ENCODE data around the gene VWA3A. TPM values are rescaled to one million over a fixed set of nuclear protein-coding genes. Genes with fewer than 3 reads are reported as not detected.

Gene VWA3A
- polyA plus RNA-seq, 2 of the 4 experiments (the other 2 are of a cell fraction), result 0.17 TPM; not detected in 1

DNA sequence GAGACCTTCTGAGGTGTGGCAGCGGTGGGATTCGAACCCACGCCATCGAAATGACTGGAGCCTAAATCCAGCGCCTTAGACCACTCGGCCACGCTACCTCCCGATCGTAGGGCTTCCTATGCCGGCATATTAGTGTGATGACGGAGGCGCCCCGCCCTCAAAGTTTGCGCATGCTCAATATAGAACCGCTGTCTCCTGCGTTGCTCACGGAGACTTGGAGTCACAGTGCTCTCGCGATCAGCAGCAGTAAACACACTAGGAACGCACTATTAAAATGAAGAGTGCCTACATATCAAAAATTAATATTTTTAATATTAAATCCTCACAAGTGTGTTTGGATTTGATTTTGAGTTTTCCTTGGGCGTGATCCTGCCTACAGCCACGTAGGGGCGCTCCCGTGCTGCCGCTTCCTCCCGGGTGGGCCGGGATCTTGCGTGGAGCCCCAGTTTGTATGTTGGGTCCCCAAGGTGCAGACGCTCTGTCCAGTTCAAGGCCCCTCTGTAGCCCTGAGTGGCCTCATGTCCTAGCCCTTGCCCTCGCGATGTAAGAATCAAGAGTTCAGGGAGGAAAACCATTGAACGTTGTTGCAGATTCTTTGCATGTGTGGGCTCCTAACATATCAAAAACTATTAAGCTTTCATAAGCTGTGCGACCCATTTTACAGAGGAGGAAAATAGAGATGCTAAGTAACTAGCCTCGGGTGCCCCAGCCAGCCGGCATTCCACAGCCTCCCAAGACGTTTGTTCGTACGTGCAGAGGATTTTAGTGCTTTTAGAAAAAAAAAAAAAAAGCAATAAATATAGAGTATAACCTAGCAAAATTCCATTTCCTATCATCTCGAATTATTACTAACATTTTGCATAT lies 103.6 kb downstream of the VWA3A start:
- H3K9me3 ChIP-seq, result no peaks in the 10 kb centered on the region
- H3K27ac ChIP-seq, result peak overlapping the region; percentile 70 to 85
- ChIA-PET POLR2A (interaction anchor here (0.8 to 1.2 kb wide), 2 partner anchors 9 to 102 kb away, joined by 4 to 6 read pairs; no protein-coding TSS in a partner anchor), CTCF (interaction anchor here (0.7 to 24.4 kb wide), 9 partner anchors 12 to 1018 kb away, joined by 3 to 320 read pairs (median 3); partner anchors contain the start of genes EEF2K and POLR3E)
- WGBS (ENCODE audit: missing lambda C conversion rate), result 2% methylated on average over 39 of the region's 39 CpGs
- ATAC-seq (peak; percentile 40 to 55), DNase-seq (ENCODE audit: low read depth in 1 of 2, low spot score in 1 of 2) (peak; percentile 60 to 90), FAIRE-seq (no peak)
- H3K4me1 ChIP-seq, result peaks cover 22% of the 10 kb centered on the region
- H3K4me2 ChIP-seq, result peak overlapping the region; percentile 75
- peak overlapping the region; percentile 55 for H3K4me3 ChIP-seq
- TF ChIP-seq KDM1A (IDR thresholded peaks at IDR 0.05; ENCODE audit: low read depth) (peak; percentile 92), KDM5A (IDR thresholded peaks at IDR 0.05) (peak; percentile 83), ZC3H11A (IDR thresholded peaks at IDR 0.05) (no peak), HOXB13 (CRISPR knock-in tag; IDR thresholded peaks at IDR 0.05; ENCODE audit: low read depth) (no peak), RCOR1 (IDR thresholded peaks at IDR 0.05; ENCODE audit: low read depth, low read length) (peak; percentile 76; the same call in 1 of the 2 replicates), NR3C1 (IDR thresholded peaks at IDR 0.05) (no peak), HES2 (IDR thresholded peaks at IDR 0.05) (no peak), SREBF2 (IDR thresholded peaks at IDR 0.05) (peak; percentile 94), CEBPB (IDR thresholded peaks at IDR 0.05) (peak in 1 of 2 experiments; percentile 44; a peak in 1 of 4 replicates), PHF8 (IDR thresholded peaks at IDR 0.05; ENCODE audit: borderline replicate concordance, low read depth) (0 out of 2 replicates have a peak, but pooled peaks have one; percentile 24), ESRRA (IDR thresholded peaks at IDR 0.05; ENCODE audit: borderline replicate concordance, low read length) (no peak), CHD4 (IDR thresholded peaks at IDR 0.05; ENCODE audit: borderline replicate concordance) (peak; percentile 92), RNF2 (IDR thresholded peaks at IDR 0.05; ENCODE audit: borderline replicate concordance, low read depth) (no peak), GATA3 (IDR thresholded peaks at IDR 0.05; ENCODE audit: borderline replicate concordance) (peak; percentile 41; the same call in 1 of the 2 replicates), HOXB5 (CRISPR knock-in tag; IDR thresholded peaks at IDR 0.05) (no peak), ATOH8 (CRISPR knock-in tag; IDR thresholded peaks at IDR 0.05; ENCODE audit: low read depth) (no peak), RFX5 (IDR thresholded peaks at IDR 0.05) (no peak), ZFP36 (IDR thresholded peaks at IDR 0.05; ENCODE audit: borderline replicate concordance, partially characterized antibody) (no peak), ZSCAN20 (CRISPR knock-in tag; IDR thresholded peaks at IDR 0.05) (no peak), RAD21 (conservative IDR thresholded peaks at IDR 0.05 in 1 of 2, IDR thresholded peaks at IDR 0.05 in 1 of 2) (peak; percentile 86 to 88), JUNB (IDR thresholded peaks at IDR 0.05) (no peak), ZNF302 (CRISPR knock-in tag; IDR thresholded peaks at IDR 0.05) (no peak), CHD2 (IDR thresholded peaks at IDR 0.05; ENCODE audit: low read length, partially characterized antibody) (peak; percentile 74), SMC3 (IDR thresholded peaks at IDR 0.05) (peak; percentile 86), POLR2A (IDR thresholded peaks at IDR 0.05; ENCODE audit: low read length) (0 out of 2 replicates have a peak, but pooled peaks have one; percentile 13), MAZ (IDR thresholded peaks at IDR 0.05; ENCODE audit: borderline replicate concordance, low read depth, low read length) (peak; percentile 80; the same call in 1 of the 2 replicates), HOXA7 (CRISPR knock-in tag; IDR thresholded peaks at IDR 0.05) (no peak)
- TF ChIP-seq, protein P1, sequence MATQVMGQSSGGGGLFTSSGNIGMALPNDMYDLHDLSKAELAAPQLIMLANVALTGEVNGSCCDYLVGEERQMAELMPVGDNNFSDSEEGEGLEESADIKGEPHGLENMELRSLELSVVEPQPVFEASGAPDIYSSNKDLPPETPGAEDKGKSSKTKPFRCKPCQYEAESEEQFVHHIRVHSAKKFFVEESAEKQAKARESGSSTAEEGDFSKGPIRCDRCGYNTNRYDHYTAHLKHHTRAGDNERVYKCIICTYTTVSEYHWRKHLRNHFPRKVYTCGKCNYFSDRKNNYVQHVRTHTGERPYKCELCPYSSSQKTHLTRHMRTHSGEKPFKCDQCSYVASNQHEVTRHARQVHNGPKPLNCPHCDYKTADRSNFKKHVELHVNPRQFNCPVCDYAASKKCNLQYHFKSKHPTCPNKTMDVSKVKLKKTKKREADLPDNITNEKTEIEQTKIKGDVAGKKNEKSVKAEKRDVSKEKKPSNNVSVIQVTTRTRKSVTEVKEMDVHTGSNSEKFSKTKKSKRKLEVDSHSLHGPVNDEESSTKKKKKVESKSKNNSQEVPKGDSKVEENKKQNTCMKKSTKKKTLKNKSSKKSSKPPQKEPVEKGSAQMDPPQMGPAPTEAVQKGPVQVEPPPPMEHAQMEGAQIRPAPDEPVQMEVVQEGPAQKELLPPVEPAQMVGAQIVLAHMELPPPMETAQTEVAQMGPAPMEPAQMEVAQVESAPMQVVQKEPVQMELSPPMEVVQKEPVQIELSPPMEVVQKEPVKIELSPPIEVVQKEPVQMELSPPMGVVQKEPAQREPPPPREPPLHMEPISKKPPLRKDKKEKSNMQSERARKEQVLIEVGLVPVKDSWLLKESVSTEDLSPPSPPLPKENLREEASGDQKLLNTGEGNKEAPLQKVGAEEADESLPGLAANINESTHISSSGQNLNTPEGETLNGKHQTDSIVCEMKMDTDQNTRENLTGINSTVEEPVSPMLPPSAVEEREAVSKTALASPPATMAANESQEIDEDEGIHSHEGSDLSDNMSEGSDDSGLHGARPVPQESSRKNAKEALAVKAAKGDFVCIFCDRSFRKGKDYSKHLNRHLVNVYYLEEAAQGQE (IDR thresholded peaks at IDR 0.05), result peak; percentile 51; the same call in 1 of the 2 replicates
- TF ChIP-seq, protein P2, sequence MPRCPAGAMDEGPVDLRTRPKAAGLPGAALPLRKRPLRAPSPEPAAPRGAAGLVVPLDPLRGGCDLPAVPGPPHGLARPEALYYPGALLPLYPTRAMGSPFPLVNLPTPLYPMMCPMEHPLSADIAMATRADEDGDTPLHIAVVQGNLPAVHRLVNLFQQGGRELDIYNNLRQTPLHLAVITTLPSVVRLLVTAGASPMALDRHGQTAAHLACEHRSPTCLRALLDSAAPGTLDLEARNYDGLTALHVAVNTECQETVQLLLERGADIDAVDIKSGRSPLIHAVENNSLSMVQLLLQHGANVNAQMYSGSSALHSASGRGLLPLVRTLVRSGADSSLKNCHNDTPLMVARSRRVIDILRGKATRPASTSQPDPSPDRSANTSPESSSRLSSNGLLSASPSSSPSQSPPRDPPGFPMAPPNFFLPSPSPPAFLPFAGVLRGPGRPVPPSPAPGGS (IDR thresholded peaks at IDR 0.05), result 0 out of 3 replicates have a peak, but pooled peaks have one; percentile 14
- TF ChIP-seq, protein P3, sequence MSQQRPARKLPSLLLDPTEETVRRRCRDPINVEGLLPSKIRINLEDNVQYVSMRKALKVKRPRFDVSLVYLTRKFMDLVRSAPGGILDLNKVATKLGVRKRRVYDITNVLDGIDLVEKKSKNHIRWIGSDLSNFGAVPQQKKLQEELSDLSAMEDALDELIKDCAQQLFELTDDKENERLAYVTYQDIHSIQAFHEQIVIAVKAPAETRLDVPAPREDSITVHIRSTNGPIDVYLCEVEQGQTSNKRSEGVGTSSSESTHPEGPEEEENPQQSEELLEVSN (IDR thresholded peaks at IDR 0.05; ENCODE audit: borderline replicate concordance, low read depth), result no peak
- TF ChIP-seq, protein P4, sequence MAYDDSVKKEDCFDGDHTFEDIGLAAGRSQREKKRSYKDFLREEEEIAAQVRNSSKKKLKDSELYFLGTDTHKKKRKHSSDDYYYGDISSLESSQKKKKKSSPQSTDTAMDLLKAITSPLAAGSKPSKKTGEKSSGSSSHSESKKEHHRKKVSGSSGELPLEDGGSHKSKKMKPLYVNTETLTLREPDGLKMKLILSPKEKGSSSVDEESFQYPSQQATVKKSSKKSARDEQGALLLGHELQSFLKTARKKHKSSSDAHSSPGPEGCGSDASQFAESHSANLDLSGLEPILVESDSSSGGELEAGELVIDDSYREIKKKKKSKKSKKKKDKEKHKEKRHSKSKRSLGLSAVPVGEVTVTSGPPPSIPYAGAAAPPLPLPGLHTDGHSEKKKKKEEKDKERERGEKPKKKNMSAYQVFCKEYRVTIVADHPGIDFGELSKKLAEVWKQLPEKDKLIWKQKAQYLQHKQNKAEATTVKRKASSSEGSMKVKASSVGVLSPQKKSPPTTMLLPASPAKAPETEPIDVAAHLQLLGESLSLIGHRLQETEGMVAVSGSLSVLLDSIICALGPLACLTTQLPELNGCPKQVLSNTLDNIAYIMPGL (CRISPR knock-in tag; IDR thresholded peaks at IDR 0.05; ENCODE audit: borderline replicate concordance), result 0 out of 2 replicates have a peak, but pooled peaks have one; percentile 82

Measured in A549 (cell line).